ENCODE results near the gene SLC45A2.
A peak's percentile ranks its signal among the peaks of the same experiment; 100 is the strongest.

The SLC45A2 gene

GRCh38 chr5:34007621-34008600 is 23.4 kb upstream of the SLC45A2 start, which contains the start of gene AMACR:
Gene AMACR, minus strand, starts transcription at chr5:34008050. Its CDS starts 31 bp downstream, at chr5:34008019.
- TF ChIP-seq CTCF (conservative IDR thresholded peaks at IDR 0.05; ENCODE audit: low read depth, low read length) = no peak

GRCh38 chr5:34007201-34007620 is 22.7 kb upstream of the SLC45A2 start:
- H3K4me3 ChIP-seq (ENCODE audit: low read depth, low read length) = peak overlapping the region; percentile 85
- peak; percentile 24 for DNase-seq (ENCODE audit: low read depth)
- TF ChIP-seq CTCF (conservative IDR thresholded peaks at IDR 0.05; ENCODE audit: low read depth, low read length) = no peak

More at GRCh38 chr5:34007621-34008600, 23.4 kb upstream of the SLC45A2 start, which contains the start of gene AMACR:
- peak within 1 kb of the TSS; percentile 85 for H3K4me3 ChIP-seq (ENCODE audit: low read depth, low read length)
- peak; percentile 94 for DNase-seq (ENCODE audit: low read depth)

- DNase-seq (ENCODE audit: low read depth) = no peak
- no peak for TF ChIP-seq CTCF (conservative IDR thresholded peaks at IDR 0.05; ENCODE audit: low read depth, low read length)
- H3K4me3 ChIP-seq (ENCODE audit: low read depth, low read length) = no peak overlapping the region
Observed at GRCh38 chr5:34005681-34006080, 21.2 kb upstream of the SLC45A2 start.

GRCh38 chr5:34005211-34005610 is 20.7 kb upstream of the SLC45A2 start:
- DNase-seq (ENCODE audit: low read depth) = no peak
- H3K4me3 ChIP-seq (ENCODE audit: low read depth, low read length) = no peak overlapping the region
- TF ChIP-seq CTCF (conservative IDR thresholded peaks at IDR 0.05; ENCODE audit: low read depth, low read length) = no peak

GRCh38 chr5:34003941-34004340 is 19.4 kb upstream of the SLC45A2 start:
- no peak overlapping the region for H3K4me3 ChIP-seq (ENCODE audit: low read depth, low read length)
- DNase-seq (ENCODE audit: low read depth) = peak; percentile 65
- TF ChIP-seq CTCF (conservative IDR thresholded peaks at IDR 0.05; ENCODE audit: low read depth, low read length) = no peak

- TF ChIP-seq CTCF (conservative IDR thresholded peaks at IDR 0.05; ENCODE audit: low read depth, low read length) = no peak
- DNase-seq (ENCODE audit: low read depth) = peak; percentile 17
- no peak overlapping the region for H3K4me3 ChIP-seq (ENCODE audit: low read depth, low read length)
Observed at GRCh38 chr5:34002629-34003328, 18.3 kb upstream of the SLC45A2 start.
